PFSK-1 (cell line): ENCODE data around the gene DAO.

ENCODE experiments used
- FOXP2 ChIP-seq: optimal IDR thresholded peaks from 2 replicates; pipeline ENCODE3; 2011; ENCODE audit warnings: borderline replicate concordance, control low read depth, inconsistent platforms; ENCODE audit not compliant: insufficient read depth; ENCODE audit errors: extremely low read length, extremely low read depth
- POLR2AphosphoS5 ChIP-seq: IDR thresholded peaks from 2 replicates; pipeline ENCODE4 v1.6.1; 2012; ENCODE audit warnings: low read depth, mild to moderate bottlenecking, control low read depth, low read length, moderate library complexity
- SIN3A ChIP-seq: IDR thresholded peaks from 2 replicates; pipeline ENCODE4 v1.6.1; 2012; ENCODE audit warnings: mild to moderate bottlenecking, low read length, moderate library complexity, borderline replicate concordance; ENCODE audit not compliant: insufficient read depth
- TAF1 ChIP-seq: IDR thresholded peaks from 2 replicates; pipeline ENCODE4 v1.6.1; 2012; ENCODE audit warnings: low read length, control low read depth, borderline replicate concordance; ENCODE audit not compliant: insufficient read depth
- TF ChIP-seq, protein P1 (sequence below), 2 experiments: IDR thresholded peaks; 2 replicates each; pipeline versions ENCODE4 v1.6.1 to v1.8.0; 2011 to 2012; ENCODE audit warnings: low read depth in 2 of 2, low read length in 2 of 2, control low read depth in 1 of 2, inconsistent platforms in 1 of 2, mild to moderate bottlenecking in 1 of 2, moderate library complexity in 1 of 2; ENCODE audit not compliant: insufficient read depth in 1 of 2

DNA sequence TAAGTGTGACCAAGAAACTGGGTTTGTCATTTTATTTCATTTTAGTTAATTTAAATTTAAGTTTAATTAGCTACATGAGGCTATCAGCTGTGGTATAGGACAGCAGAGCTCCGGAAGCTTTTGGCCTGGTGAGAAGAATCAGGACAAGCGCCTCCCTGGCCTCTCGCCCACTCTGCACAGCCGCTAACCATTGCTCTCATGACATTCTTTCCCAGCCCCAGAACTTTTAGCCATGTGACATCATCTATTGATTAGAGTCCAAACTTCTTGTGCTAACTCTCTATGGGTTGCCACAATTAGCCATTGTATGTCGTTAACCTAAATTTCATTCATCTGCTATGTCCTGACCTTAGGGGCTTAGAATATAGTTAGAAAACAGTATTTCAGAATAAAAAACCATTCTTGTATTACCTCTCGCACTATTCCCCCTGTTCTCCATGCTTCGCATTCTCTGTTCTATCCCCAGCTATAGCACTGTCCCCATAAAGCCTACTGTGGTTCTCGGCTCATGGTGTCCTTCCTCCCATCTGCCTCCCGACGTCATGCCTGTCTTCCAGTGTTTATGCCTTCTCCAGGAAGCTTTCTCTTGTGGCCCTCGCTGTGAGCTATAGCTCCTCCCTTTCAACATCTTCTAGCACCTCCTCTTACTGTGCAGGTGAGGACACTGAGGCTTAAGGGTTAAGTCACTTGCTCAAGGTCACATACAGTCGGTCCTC, 46.0 kb upstream of the DAO start:
- TF ChIP-seq FOXP2 (no peak), POLR2AphosphoS5 (no peak), TAF1 (no peak), SIN3A (no peak)
- TF ChIP-seq, protein P1, sequence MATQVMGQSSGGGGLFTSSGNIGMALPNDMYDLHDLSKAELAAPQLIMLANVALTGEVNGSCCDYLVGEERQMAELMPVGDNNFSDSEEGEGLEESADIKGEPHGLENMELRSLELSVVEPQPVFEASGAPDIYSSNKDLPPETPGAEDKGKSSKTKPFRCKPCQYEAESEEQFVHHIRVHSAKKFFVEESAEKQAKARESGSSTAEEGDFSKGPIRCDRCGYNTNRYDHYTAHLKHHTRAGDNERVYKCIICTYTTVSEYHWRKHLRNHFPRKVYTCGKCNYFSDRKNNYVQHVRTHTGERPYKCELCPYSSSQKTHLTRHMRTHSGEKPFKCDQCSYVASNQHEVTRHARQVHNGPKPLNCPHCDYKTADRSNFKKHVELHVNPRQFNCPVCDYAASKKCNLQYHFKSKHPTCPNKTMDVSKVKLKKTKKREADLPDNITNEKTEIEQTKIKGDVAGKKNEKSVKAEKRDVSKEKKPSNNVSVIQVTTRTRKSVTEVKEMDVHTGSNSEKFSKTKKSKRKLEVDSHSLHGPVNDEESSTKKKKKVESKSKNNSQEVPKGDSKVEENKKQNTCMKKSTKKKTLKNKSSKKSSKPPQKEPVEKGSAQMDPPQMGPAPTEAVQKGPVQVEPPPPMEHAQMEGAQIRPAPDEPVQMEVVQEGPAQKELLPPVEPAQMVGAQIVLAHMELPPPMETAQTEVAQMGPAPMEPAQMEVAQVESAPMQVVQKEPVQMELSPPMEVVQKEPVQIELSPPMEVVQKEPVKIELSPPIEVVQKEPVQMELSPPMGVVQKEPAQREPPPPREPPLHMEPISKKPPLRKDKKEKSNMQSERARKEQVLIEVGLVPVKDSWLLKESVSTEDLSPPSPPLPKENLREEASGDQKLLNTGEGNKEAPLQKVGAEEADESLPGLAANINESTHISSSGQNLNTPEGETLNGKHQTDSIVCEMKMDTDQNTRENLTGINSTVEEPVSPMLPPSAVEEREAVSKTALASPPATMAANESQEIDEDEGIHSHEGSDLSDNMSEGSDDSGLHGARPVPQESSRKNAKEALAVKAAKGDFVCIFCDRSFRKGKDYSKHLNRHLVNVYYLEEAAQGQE (IDR thresholded peaks at IDR 0.05; ENCODE audit: insufficient read depth in 1 of 2, low read depth in 2 of 2, low read length in 2 of 2): no peak
